ENCODE results near the gene TOR2A.

TOR2A gene

GRCh38 chr9:127715470-127716337, 19.4 kb downstream of the TOR2A start, which contains the start of the genes PTRH1 and TTC16:
PTRH1 (minus strand) TSS chr9:127715663; CDS start chr9:127715639, 24 bp downstream.
TTC16 (plus strand) TSS chr9:127716079; CDS start chr9:127716146, 67 bp downstream.
- DNase-seq = peak; percentile 98

- DNase-seq = peak; percentile 36
Observed at GRCh38 chr9:127714951-127715469, 20.1 kb downstream of the TOR2A start.

- no peak for DNase-seq
Observed at GRCh38 chr9:127714020-127714750, 20.9 kb downstream of the TOR2A start.

- no peak for DNase-seq
Observed at GRCh38 chr9:127712867-127713266, 22.2 kb downstream of the TOR2A start.

GRCh38 chr9:127712371-127712770, 22.7 kb downstream of the TOR2A start:
- no peak for DNase-seq

- no peak for DNase-seq
Observed at GRCh38 chr9:127711831-127712274, 23.2 kb downstream of the TOR2A start.

GRCh38 chr9:127711226-127711701, 23.8 kb downstream of the TOR2A start:
- peak; percentile 59 for DNase-seq

GRCh38 chr9:127710204-127710783, 24.8 kb downstream of the TOR2A start:
- no peak for DNase-seq

GRCh38 chr9:127708952-127709587, 26.0 kb downstream of the TOR2A start:
- no peak for DNase-seq

- no peak for DNase-seq
Observed at GRCh38 chr9:127707766-127708165, 27.3 kb downstream of the TOR2A start.

GRCh38 chr9:127706836-127707241, 28.3 kb downstream of the TOR2A start, which contains the start of gene CFAP157:
CFAP157 (plus strand) TSS chr9:127706988; CDS start chr9:127707032, 44 bp downstream.
- no peak for DNase-seq

- DNase-seq = no peak
Observed at GRCh38 chr9:127705577-127706379, 29.3 kb downstream of the TOR2A start.

GRCh38 chr9:127703289-127703946, 31.7 kb downstream of the TOR2A start:
- DNase-seq = no peak

GRCh38 chr9:127700594-127701255, 34.4 kb downstream of the TOR2A start:
- no peak for DNase-seq

- no peak for DNase-seq
Observed at GRCh38 chr9:127700140-127700539, 35.0 kb downstream of the TOR2A start.

- peak; percentile 98 for DNase-seq
Observed at GRCh38 chr9:127698985-127699670, 36.0 kb downstream of the TOR2A start.

GRCh38 chr9:127698386-127698785, 36.7 kb downstream of the TOR2A start:
- no peak for DNase-seq

- no peak for DNase-seq
Observed at GRCh38 chr9:127697575-127697974, 37.5 kb downstream of the TOR2A start.

- DNase-seq = no peak
Observed at GRCh38 chr9:127694890-127695720, 40.0 kb downstream of the TOR2A start.

Measured in hematopoietic multipotent progenitor cell treated with erythropoietin and hydrocortisone succinate and interleukin-3 and kit ligand, for 6 days (in vitro differentiated cells).